WI38 (cell line): ENCODE measurements around the gene CDH22.

ENCODE experiments used
- H3K4me3 ChIP-seq: 2 replicates; pipeline ENCODE4 v1.5.1; 2011; ENCODE audit warnings: low read depth, mild to moderate bottlenecking, control low read depth, low read length
- CTCF ChIP-seq: IDR thresholded peaks from 2 replicates; pipeline ENCODE4 v1.5.1; 2012; ENCODE audit warnings: low read depth, mild to moderate bottlenecking, control low read depth, low read length

Gene CDH22

GRCh38 chr20:46265539-46265938 is 42.8 kb downstream of the CDH22 start:
- TF ChIP-seq CTCF: no peak
- H3K4me3 ChIP-seq: no peak overlapping the region

- no peak for TF ChIP-seq CTCF
- no peak overlapping the region for H3K4me3 ChIP-seq
Measured at GRCh38 chr20:46264391-46265266, 43.7 kb downstream of the CDH22 start.

GRCh38 chr20:46261456-46262253 is 46.6 kb downstream of the CDH22 start:
- no peak for TF ChIP-seq CTCF

GRCh38 chr20:46260936-46261454 is 47.3 kb downstream of the CDH22 start:
- H3K4me3 ChIP-seq: no peak overlapping the region
- no peak for TF ChIP-seq CTCF

More at GRCh38 chr20:46261456-46262253, 46.6 kb downstream of the CDH22 start:
- no peak overlapping the region for H3K4me3 ChIP-seq

GRCh38 chr20:46260480-46260879 is 47.8 kb downstream of the CDH22 start:
- TF ChIP-seq CTCF: no peak
- no peak overlapping the region for H3K4me3 ChIP-seq

GRCh38 chr20:46259260-46259859 is 48.9 kb downstream of the CDH22 start:
- no peak for TF ChIP-seq CTCF
- no peak overlapping the region for H3K4me3 ChIP-seq

- TF ChIP-seq CTCF: no peak
- no peak overlapping the region for H3K4me3 ChIP-seq
Measured at GRCh38 chr20:46257887-46258286, 50.4 kb downstream of the CDH22 start.
